Measurements from ENCODE around the gene TPD52L3. TPM values are rescaled to one million over a fixed set of nuclear protein-coding genes. Genes with fewer than 3 reads are reported as not detected.

The TPD52L3 gene
- total and polyA plus RNA-seq, 5 donors: not detected

- no peak for ATAC-seq
- Histone ChIP-seq H3K4me1 (ENCODE audit: control insufficient read depth, insufficient read depth, low read length) (no peaks in the 10 kb centered on the region), H3K27ac (ENCODE audit: low read length) (no peak overlapping the region), H3K9me3 (ENCODE audit: control insufficient read depth, low read length) (no peaks in the 10 kb centered on the region), H3K27me3 (ENCODE audit: control insufficient read depth, insufficient read depth) (no peaks in the 10 kb centered on the region), H3K4me3 (ENCODE audit: low read length) (no peak overlapping the region)
- 59% methylated on average over 2 of the region's 2 CpGs for WGBS
- DNase-seq: no peak
- intact Hi-C loops (cut with DNase I): loop anchor here in 2 of 4 donors (2.0 to 10.0 kb wide), 2 partner anchors 209 to 211 kb away; no protein-coding TSS in a partner anchor
These were observed 27.6 kb downstream of the TPD52L3 start for GRCh38 chr9:6355728-6356127.

- DNase-seq (no peak), ATAC-seq (no peak)
- H3K4me1 ChIP-seq (ENCODE audit: control insufficient read depth, insufficient read depth, low read length): no peaks in the 10 kb centered on the region
- intact Hi-C loops (cut with DNase I): loop anchor here in 1 of 4 donors (10.0 kb wide), 1 partner anchor 208 kb away; no protein-coding TSS in a partner anchor
- WGBS: 93% methylated on average over 1 of the region's 1 CpG
- H3K4me3 ChIP-seq (ENCODE audit: low read length): no peak overlapping the region
- H3K9me3 ChIP-seq (ENCODE audit: control insufficient read depth, low read length): no peaks in the 10 kb centered on the region
- H3K27me3 ChIP-seq (ENCODE audit: control insufficient read depth, insufficient read depth): no peaks in the 10 kb centered on the region
- H3K27ac ChIP-seq (ENCODE audit: low read length): no peak overlapping the region
These were observed 28.3 kb downstream of the TPD52L3 start for GRCh38 chr9:6356441-6356840.

GRCh38 chr9:6356904-6357303 is 28.7 kb downstream of the TPD52L3 start:
- Histone ChIP-seq H3K27me3 (ENCODE audit: control insufficient read depth, insufficient read depth) (no peaks in the 10 kb centered on the region), H3K27ac (ENCODE audit: low read length) (no peak overlapping the region), H3K4me3 (ENCODE audit: low read length) (no peak overlapping the region), H3K9me3 (ENCODE audit: control insufficient read depth, low read length) (no peaks in the 10 kb centered on the region), H3K4me1 (ENCODE audit: control insufficient read depth, insufficient read depth, low read length) (no peaks in the 10 kb centered on the region)
- DNase-seq (no peak), ATAC-seq (no peak)
- intact Hi-C loops (cut with DNase I): loop anchor here in 1 of 4 donors (10.0 kb wide), 1 partner anchor 208 kb away; no protein-coding TSS in a partner anchor
- WGBS: 90% methylated on average over 1 of the region's 1 CpG

GRCh38 chr9:6367128-6367890 is 39.1 kb downstream of the TPD52L3 start:
- ATAC-seq: no peak
- Histone ChIP-seq H3K27ac (ENCODE audit: low read length) (no peak overlapping the region), H3K9me3 (ENCODE audit: control insufficient read depth, low read length) (peaks cover 2% of the 10 kb centered on the region), H3K4me3 (ENCODE audit: low read length) (no peak overlapping the region), H3K4me1 (ENCODE audit: control insufficient read depth, insufficient read depth, low read length) (no peaks in the 10 kb centered on the region), H3K27me3 (ENCODE audit: control insufficient read depth, insufficient read depth) (no peaks in the 10 kb centered on the region)
- intact Hi-C loops (cut with DNase I): no loop called here
- no peak for DNase-seq
- WGBS: 51% methylated on average over 4 of the region's 4 CpGs

GRCh38 chr9:6368831-6369230 is 40.7 kb downstream of the TPD52L3 start:
- no peak for DNase-seq
- intact Hi-C loops (cut with DNase I): no loop called here
- Histone ChIP-seq H3K9me3 (ENCODE audit: control insufficient read depth, low read length) (peaks cover 2% of the 10 kb centered on the region), H3K4me1 (ENCODE audit: control insufficient read depth, insufficient read depth, low read length) (no peaks in the 10 kb centered on the region), H3K27ac (ENCODE audit: low read length) (no peak overlapping the region), H3K4me3 (ENCODE audit: low read length) (no peak overlapping the region), H3K27me3 (ENCODE audit: control insufficient read depth, insufficient read depth) (no peaks in the 10 kb centered on the region)
- no peak for ATAC-seq
- 92% methylated on average over 2 of the region's 2 CpGs for WGBS

Other genes with a start within 250 kb of the TPD52L3 start
- 10 to 100 TPM; 45.2 to 79.1 (median 57.0) TPM for gene IL33, start 112.6 kb upstream of the TPD52L3 start, total RNA-seq
- gene IL33, start 112.6 kb upstream of the TPD52L3 start, polyA plus RNA-seq: 42.0 TPM
- gene UHRF2, start 84.8 kb downstream of the TPD52L3 start, total RNA-seq: 10 to 100 TPM; 16.3 to 20.5 (median 19.1) TPM
- gene UHRF2, start 84.8 kb downstream of the TPD52L3 start, polyA plus RNA-seq: 10.6 TPM

Data from right cardiac atrium (tissue), 5 donors.